Stomach (tissue), 4 donors: ENCODE data around the gene PLPPR1.

ENCODE experiments used
- POLR2A ChIP-seq, 4 donors: fragments of 450-650 bp; IDR thresholded peaks; one replicate each; pipeline ENCODE4 v1.6.1; 2016; ENCODE audit warnings: antibody characterized with exemption in 4 of 4, control low read depth in 2 of 4, mild to moderate bottlenecking in 1 of 4, moderate library complexity in 1 of 4
- POLR2AphosphoS5 ChIP-seq, 3 donors: sonication (generic); formaldehyde crosslinking; IDR thresholded peaks; one replicate each; pipeline ENCODE4 v1.6.1; 2016; ENCODE audit warnings: antibody characterized with exemption in 3 of 3
- TF ChIP-seq, protein P1 (sequence below), 7 experiments: fragments of 450-650 bp in 4 of 7; fragments of 200-600 bp in 3 of 7; sonication (generic) in 3 of 7; IDR thresholded peaks; one replicate each; pipeline ENCODE4 v1.5.1; 2016 to 2019; ENCODE audit warnings: antibody characterized with exemption in 7 of 7, control low read depth in 2 of 7, mild to moderate bottlenecking in 1 of 7

DNA sequence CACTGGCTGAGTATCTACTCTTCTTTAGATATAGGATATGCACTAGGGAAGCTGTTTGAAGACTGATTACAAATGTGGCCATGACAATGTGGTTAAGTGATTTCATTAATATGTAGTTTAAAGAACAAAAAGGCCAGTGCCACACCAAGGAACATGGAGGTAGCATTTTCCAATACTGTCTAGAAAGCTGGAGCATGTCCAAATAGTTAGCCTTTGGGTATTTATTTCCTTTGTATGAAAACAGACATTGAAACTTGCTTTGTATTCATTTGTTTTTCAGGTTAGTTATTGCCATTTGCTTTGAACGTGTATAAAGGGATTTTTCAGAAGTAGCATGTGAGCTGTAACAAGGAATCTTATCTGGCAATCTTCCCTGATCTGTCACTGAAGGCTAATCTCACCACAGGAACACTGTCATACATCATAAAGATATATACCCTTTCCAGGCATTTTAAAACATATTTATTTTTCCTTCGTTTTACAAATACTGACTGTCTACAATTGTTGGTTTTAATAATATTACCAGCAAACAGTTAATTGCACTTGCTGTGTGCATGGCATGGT is 93.4 kb downstream of the PLPPR1 start:
- TF ChIP-seq, protein P1, sequence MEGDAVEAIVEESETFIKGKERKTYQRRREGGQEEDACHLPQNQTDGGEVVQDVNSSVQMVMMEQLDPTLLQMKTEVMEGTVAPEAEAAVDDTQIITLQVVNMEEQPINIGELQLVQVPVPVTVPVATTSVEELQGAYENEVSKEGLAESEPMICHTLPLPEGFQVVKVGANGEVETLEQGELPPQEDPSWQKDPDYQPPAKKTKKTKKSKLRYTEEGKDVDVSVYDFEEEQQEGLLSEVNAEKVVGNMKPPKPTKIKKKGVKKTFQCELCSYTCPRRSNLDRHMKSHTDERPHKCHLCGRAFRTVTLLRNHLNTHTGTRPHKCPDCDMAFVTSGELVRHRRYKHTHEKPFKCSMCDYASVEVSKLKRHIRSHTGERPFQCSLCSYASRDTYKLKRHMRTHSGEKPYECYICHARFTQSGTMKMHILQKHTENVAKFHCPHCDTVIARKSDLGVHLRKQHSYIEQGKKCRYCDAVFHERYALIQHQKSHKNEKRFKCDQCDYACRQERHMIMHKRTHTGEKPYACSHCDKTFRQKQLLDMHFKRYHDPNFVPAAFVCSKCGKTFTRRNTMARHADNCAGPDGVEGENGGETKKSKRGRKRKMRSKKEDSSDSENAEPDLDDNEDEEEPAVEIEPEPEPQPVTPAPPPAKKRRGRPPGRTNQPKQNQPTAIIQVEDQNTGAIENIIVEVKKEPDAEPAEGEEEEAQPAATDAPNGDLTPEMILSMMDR (IDR thresholded peaks at IDR 0.05) = no peak
- TF ChIP-seq POLR2A (IDR thresholded peaks at IDR 0.05) (no peak), POLR2AphosphoS5 (IDR thresholded peaks at IDR 0.05) (no peak)
